ENCODE measurements around the gene AIFM1.

The AIFM1 gene

DNA sequence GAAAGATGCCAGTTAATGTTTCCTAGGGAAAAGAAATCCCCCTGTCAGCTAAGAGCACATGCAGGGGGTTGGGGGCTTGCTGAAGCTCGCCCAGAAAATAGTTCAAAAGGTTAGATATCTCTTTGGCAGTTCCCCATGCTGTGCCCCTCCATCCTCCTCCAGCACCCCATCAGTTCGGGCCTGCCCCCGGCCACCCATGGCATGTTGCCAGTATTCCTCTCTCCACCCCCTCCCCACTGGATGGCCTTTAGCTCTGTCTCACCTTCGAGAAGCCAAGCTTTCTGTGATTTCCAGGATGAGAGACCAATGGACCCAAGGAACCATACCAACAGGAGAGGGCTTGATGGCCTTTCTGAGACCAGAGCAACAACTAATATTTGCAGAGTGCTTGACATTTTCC lies 11.3 kb upstream of the AIFM1 start:
- DNase-seq (ENCODE audit: low read depth) = no peak
- H3K4me3 ChIP-seq (ENCODE audit: low read depth, low read length) = no peak overlapping the region
- TF ChIP-seq, protein P1, sequence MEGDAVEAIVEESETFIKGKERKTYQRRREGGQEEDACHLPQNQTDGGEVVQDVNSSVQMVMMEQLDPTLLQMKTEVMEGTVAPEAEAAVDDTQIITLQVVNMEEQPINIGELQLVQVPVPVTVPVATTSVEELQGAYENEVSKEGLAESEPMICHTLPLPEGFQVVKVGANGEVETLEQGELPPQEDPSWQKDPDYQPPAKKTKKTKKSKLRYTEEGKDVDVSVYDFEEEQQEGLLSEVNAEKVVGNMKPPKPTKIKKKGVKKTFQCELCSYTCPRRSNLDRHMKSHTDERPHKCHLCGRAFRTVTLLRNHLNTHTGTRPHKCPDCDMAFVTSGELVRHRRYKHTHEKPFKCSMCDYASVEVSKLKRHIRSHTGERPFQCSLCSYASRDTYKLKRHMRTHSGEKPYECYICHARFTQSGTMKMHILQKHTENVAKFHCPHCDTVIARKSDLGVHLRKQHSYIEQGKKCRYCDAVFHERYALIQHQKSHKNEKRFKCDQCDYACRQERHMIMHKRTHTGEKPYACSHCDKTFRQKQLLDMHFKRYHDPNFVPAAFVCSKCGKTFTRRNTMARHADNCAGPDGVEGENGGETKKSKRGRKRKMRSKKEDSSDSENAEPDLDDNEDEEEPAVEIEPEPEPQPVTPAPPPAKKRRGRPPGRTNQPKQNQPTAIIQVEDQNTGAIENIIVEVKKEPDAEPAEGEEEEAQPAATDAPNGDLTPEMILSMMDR (IDR thresholded peaks at IDR 0.05; ENCODE audit: insufficient read depth, low read depth, low read length, missing control alignments) = no peak

DNA sequence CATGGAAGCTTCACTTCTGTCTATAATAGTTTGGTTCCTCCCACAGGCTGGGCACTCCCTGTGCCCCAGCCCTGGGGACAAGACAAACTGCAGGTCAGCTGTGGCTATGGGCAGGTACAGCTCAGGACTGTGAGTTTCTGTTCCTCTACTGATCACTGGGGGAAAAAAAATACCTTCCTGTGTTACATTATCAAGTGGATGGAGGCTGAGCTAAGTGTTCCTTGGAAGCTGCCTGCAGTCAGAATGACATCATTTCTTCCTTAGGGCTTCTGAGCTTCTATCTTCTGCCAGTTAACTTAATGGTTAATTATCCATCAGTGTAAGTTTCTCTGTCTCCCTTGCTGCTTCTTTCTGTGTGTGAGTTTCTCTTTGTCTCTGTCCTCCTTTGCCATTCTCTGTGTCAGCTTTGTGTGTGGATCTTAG lies 10.7 kb upstream of the AIFM1 start:
- peak; percentile 71 for DNase-seq (ENCODE audit: low read depth)
- no peak overlapping the region for H3K4me3 ChIP-seq (ENCODE audit: low read depth, low read length)

DNA sequence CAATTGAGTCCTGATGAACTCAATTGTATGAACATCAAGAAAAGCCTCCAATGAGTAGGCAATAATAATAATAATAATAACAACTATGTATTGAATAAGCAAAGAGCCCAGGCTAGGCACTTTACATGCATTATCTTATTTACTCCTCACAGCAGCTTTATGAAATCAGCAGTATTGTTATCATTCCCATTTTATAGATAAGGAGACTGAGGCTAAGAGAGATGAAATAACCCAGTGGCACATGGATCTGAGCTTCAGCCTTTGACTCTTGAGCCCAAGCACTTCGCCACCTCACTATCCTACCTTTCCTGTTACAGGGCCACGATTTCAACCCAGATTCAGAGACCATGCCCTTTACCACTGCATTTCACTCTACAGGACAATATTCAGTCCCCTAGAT lies 9.3 kb upstream of the AIFM1 start:
- H3K4me3 ChIP-seq (ENCODE audit: low read depth, low read length) = no peak overlapping the region
- no peak for DNase-seq (ENCODE audit: low read depth)
- TF ChIP-seq, protein P1 (IDR thresholded peaks at IDR 0.05; ENCODE audit: insufficient read depth, low read depth, low read length, missing control alignments) = no peak

More for the DNA sequence above, 10.7 kb upstream of the AIFM1 start:
- TF ChIP-seq, protein P1 (IDR thresholded peaks at IDR 0.05; ENCODE audit: insufficient read depth, low read depth, low read length, missing control alignments) = no peak

DNA sequence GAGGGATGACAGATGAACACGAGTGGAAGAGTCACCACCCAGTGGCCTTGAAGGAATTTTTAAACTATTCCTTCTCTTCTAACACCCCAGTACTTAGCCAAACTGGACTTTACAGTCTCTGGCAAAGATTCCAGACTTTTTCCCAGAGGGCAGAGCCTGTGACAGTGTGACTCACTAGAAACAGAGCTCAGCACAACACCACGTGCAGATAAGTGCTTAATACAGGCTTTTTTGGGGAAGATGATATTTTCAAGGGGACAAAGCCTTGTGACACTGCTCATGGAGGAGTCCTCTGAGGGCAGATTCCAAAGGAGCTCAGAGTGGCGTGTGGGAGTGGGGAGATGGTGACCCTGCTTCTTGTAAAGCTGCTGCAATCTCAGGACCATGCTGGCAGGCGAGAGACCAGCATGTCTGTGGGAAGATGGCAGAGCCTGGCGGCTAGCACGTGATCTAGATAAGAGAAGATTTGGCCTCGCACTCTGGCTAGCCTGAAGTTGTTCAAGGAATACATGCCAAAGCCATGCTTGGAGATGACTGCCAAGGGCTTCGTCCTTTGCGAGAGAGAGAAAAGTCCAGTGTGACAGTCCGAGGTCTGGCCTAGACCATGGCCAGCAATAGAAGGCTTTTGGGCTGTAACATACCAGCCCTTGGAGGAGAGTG lies 8.5 kb upstream of the AIFM1 start:
- DNase-seq (ENCODE audit: low read depth) = no peak
- TF ChIP-seq, protein P1 (IDR thresholded peaks at IDR 0.05; ENCODE audit: insufficient read depth, low read depth, low read length, missing control alignments) = no peak
- H3K4me3 ChIP-seq (ENCODE audit: low read depth, low read length) = peak overlapping the region; percentile 68

DNA sequence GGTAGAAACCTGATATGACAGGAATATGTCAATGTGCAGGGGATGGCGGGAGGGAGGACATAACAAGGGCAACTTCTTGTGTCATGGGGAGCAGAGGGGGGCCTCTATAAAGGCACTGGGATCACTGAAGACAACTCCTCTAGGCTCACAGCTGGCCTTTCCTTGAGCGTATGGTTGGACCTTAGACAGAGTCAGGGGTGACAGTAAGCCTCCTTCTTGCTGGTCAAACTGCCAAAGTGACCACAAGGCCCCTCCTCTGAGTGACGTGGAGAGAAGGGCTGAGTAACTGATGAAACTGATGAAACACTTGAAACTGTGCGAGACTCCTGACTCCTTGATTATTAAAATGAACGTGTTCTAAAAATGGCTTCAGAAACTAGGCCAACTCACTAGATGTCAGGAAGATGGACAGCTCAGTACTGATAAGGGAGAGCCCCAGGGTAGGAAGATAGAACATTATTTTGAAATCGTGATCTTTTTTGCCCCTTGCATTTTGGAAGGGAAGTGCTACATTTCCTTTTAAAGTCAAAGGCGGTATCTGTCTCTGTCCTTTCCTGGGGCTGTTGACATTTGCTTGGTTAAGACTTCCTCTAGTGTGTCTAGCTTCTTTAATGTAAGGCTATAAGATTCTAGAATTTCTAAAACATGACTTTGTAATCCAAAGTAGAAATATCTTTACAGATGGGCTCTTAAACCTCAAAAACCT lies 7.7 kb upstream of the AIFM1 start:
- peak; percentile 80 for DNase-seq (ENCODE audit: low read depth)

DNA sequence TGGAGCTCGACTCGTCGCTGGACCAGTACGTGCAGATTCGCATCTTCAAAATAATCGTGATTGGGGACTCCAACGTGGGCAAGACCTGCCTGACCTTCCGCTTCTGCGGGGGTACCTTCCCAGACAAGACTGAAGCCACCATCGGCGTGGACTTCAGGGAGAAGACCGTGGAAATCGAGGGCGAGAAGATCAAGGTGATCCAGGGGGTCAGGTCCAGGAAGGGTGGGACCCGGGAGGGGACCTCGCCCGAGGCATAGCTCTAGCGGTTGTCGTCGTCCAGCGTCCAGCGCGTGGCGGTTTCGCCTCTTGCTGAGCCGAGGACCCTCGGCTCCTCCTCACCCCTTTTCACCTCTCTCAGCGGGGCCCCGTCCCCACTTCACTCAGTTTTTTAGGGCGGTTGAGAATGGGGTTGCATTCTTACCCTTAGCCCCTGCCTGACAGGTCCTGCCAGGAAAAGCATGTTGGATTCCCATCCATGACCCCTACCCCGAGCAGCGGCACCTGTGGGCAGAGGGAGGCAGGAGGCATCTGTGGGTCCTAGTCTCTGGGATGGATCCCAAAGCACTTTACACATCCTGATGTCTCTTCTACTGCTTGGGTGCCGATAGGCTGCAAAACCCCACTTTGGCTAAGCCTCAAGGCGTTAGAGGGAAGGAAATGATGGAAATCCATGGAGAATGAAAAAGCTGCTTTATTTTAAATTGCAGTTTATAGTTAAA lies 6.6 kb upstream of the AIFM1 start:
- DNase-seq (ENCODE audit: low read depth) = no peak
- TF ChIP-seq, protein P1 (IDR thresholded peaks at IDR 0.05; ENCODE audit: insufficient read depth, low read depth, low read length, missing control alignments) = no peak
- H3K4me3 ChIP-seq (ENCODE audit: low read depth, low read length) = peak overlapping the region; percentile 68

More for the DNA sequence above, 7.7 kb upstream of the AIFM1 start:
- TF ChIP-seq, protein P1 (IDR thresholded peaks at IDR 0.05; ENCODE audit: insufficient read depth, low read depth, low read length, missing control alignments) = no peak
- H3K4me3 ChIP-seq (ENCODE audit: low read depth, low read length) = peak overlapping the region; percentile 68
